ENCODE measurements around the gene MCUB.

DNA sequence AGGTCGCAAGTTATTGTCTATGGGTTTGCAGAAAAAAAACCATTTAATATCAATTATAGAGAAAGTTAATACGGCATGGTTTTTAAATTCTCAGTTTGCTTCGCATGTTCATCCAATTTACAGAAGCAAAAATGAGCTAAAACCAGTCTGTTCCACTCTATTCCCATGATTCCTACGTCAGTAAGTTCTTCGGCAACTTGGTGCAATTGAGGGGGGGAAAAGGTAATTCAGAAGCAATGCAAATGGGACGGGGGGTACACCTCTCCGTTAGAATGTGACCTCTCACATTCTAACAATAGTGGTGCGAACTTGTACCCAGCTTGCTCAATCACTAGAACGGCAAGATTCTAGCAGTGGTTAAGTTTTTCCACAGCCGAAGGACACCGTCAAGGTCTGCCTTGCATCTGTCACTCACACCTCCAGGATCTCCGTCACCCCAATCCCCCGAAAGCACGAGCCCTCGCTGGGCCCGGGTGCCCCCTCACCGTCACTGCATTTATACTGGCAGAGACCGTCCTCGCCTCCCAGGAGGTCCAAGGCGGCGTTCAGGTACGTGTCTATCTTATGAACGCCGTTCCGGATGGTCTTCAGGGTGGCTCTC lies 169.2 kb downstream of the MCUB start:
- TF ChIP-seq POLR2A (IDR thresholded peaks at IDR 0.05) (no peak), CTCF (IDR thresholded peaks at IDR 0.05) (no peak)

Measured in testis (tissue), 2 donors.